SU-DHL-6 (cell line): Measurements from ENCODE around the gene SLC22A4.

Experiments used
- H2AFZ ChIP-seq: fragments of 200-600 bp; sonication (generic); 2 replicates; pipeline ENCODE4 v1.6.1; 2014; ENCODE audit warnings: low read depth, mild to moderate bottlenecking, moderate library complexity, mixed read lengths, antibody characterized with exemption, low read length; ENCODE audit not compliant: severe bottlenecking
- H3F3A ChIP-seq: fragments of 200-600 bp; shearing (Covaris generic); 2 replicates; pipeline ENCODE4 v1.6.0; 2016; ENCODE audit warnings: antibody characterized with exemption, mild to moderate bottlenecking; ENCODE audit not compliant: insufficient read depth
- H3K27ac ChIP-seq: fragments of 200-600 bp; sonication (generic); 2 replicates; pipeline ENCODE4 v1.5.1; 2016; ENCODE audit warnings: low read depth, mild to moderate bottlenecking, low read length, moderate library complexity, mixed read lengths
- H3K27me3 ChIP-seq: fragments of 200-600 bp; sonication (generic), shearing (Covaris generic); 2 replicates; pipeline ENCODE4 v1.6.0; 2014; ENCODE audit warnings: mild to moderate bottlenecking, low read length
- H3K36me3 ChIP-seq: fragments of 200-600 bp; sonication (generic); 2 replicates; pipeline ENCODE4 v1.6.1; 2014; ENCODE audit warnings: mild to moderate bottlenecking, low read length, mixed read lengths
- H3K4me2 ChIP-seq: fragments of 300-600, 200-600 bp; shearing (Covaris generic), sonication (generic); 2 replicates; pipeline ENCODE4 v1.6.0; 2014; ENCODE audit warnings: low read length, low read depth, mild to moderate bottlenecking; ENCODE audit not compliant: poor library complexity, severe bottlenecking
- H3K4me3 ChIP-seq: fragments of 200-600 bp; sonication (generic); 2 replicates; pipeline ENCODE4 v1.5.1; 2014; ENCODE audit warnings: antibody characterized with exemption, low read length, mild to moderate bottlenecking, mixed read lengths; ENCODE audit not compliant: insufficient read depth, poor library complexity, severe bottlenecking
- H3K79me2 ChIP-seq: fragments of 200-600 bp; sonication (generic); 2 replicates; pipeline ENCODE4 v1.6.1; 2014; ENCODE audit warnings: mild to moderate bottlenecking, low read length, moderate library complexity; ENCODE audit not compliant: insufficient read depth
- H3K9ac ChIP-seq: fragments of 200-600 bp; sonication (generic); 2 replicates; pipeline ENCODE4 v1.7.0; 2014; ENCODE audit warnings: mild to moderate bottlenecking, low read length
- H3K9me2 ChIP-seq: fragments of 200-600 bp; sonication (generic); replicated peaks from 2 replicates; pipeline ENCODE4 v1.6.1; 2014; ENCODE audit warnings: low read length; ENCODE audit not compliant: insufficient read depth
- H3K9me3 ChIP-seq: fragments of 200-600 bp; sonication (generic); 2 replicates; pipeline ENCODE4 v1.6.1; 2014; ENCODE audit warnings: low read length, mixed read lengths; ENCODE audit not compliant: insufficient read depth
- H4K20me1 ChIP-seq: fragments of 200-600 bp; sonication (generic); 2 replicates; pipeline ENCODE4 v1.6.1; 2014; ENCODE audit warnings: low read depth, mild to moderate bottlenecking, antibody characterized with exemption, low read length, moderate library complexity, mixed read lengths
- EZH2phosphoT487 ChIP-seq: fragments of 200-600 bp; sonication (generic), shearing (Covaris generic); conservative IDR thresholded peaks from 2 replicates; pipeline ENCODE4 v1.6.1; 2018; ENCODE audit warnings: mild to moderate bottlenecking, antibody characterized with exemption, low read length, moderate library complexity, mixed read lengths
- TF ChIP-seq, protein P1 (sequence below): fragments of 200-600 bp; sonication (generic); IDR thresholded peaks from one replicate; pipeline ENCODE4 v1.5.1; 2017; ENCODE audit warnings: antibody characterized with exemption, mild to moderate bottlenecking, low read length, moderate library complexity; ENCODE audit not compliant: insufficient read depth, poor library complexity, severe bottlenecking

The SLC22A4 gene

DNA sequence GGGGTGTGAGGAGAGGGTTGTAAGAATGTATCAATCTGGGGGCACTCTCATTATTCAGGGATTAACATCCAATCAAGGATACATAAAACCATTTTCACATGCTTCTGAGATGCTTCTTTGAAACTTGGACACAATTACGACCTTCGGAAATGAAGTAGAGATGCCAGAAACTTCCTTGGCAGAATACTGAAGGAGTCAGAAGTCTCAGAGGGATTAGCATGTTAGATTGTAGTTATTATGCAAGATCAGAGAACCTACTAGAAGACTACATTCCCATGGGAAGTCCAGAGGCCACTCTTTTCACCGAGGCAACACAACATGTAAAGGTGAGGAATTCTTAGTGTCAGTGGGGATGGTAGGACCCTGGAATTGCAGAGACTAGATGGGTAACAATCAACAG, 5.1 kb upstream of the SLC22A4 start:
- TF ChIP-seq EZH2phosphoT487: no peak

DNA sequence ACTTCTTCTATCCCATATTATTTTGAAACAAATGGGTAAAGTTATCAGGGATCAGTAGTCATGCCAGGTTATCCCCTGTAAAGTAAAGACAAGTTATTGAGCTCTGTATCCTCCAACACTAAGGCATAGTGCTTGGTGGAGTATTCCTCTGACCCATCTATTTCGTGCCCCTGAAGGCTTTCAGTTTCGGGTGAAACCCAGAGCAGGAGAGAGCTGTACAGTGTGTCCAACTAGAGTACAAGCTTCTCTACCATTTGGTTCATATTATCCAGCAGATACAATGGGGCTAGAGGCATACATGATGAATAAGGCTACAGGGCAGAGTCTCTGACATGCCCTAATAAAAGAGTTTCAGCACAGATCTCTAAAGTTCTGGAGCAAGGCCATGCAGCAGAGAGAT, 3.2 kb upstream of the SLC22A4 start:
- Histone ChIP-seq H3K27me3 (no peaks in the 10 kb centered on the region), H3K4me3 (no peak overlapping the region), H2AFZ (no peak overlapping the region), H3K36me3 (no peaks in the 10 kb centered on the region), H3K79me2 (no peaks in the 10 kb centered on the region), H3K4me2 (no peak overlapping the region), H3K9me2 (no peaks in the 10 kb centered on the region), H3K9me3 (no peaks in the 10 kb centered on the region), H4K20me1 (no peaks in the 10 kb centered on the region), H3F3A (no peaks in the 10 kb centered on the region), H3K27ac (no peak overlapping the region), H3K9ac (no peak overlapping the region)
- TF ChIP-seq EZH2phosphoT487: no peak
- TF ChIP-seq, protein P1, sequence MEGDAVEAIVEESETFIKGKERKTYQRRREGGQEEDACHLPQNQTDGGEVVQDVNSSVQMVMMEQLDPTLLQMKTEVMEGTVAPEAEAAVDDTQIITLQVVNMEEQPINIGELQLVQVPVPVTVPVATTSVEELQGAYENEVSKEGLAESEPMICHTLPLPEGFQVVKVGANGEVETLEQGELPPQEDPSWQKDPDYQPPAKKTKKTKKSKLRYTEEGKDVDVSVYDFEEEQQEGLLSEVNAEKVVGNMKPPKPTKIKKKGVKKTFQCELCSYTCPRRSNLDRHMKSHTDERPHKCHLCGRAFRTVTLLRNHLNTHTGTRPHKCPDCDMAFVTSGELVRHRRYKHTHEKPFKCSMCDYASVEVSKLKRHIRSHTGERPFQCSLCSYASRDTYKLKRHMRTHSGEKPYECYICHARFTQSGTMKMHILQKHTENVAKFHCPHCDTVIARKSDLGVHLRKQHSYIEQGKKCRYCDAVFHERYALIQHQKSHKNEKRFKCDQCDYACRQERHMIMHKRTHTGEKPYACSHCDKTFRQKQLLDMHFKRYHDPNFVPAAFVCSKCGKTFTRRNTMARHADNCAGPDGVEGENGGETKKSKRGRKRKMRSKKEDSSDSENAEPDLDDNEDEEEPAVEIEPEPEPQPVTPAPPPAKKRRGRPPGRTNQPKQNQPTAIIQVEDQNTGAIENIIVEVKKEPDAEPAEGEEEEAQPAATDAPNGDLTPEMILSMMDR: no peak

More for the DNA sequence above, 5.1 kb upstream of the SLC22A4 start:
- H2AFZ ChIP-seq: no peak overlapping the region
- H3K27ac ChIP-seq: no peak overlapping the region
- no peaks in the 10 kb centered on the region for H3K27me3 ChIP-seq
- no peaks in the 10 kb centered on the region for H3K79me2 ChIP-seq
- no peak overlapping the region for H3K4me2 ChIP-seq
- no peaks in the 10 kb centered on the region for H3K9me2 ChIP-seq
- no peaks in the 10 kb centered on the region for H4K20me1 ChIP-seq
- H3F3A ChIP-seq: no peaks in the 10 kb centered on the region
- H3K36me3 ChIP-seq: no peaks in the 10 kb centered on the region
- no peaks in the 10 kb centered on the region for H3K9me3 ChIP-seq
- H3K9ac ChIP-seq: no peak overlapping the region
- H3K4me3 ChIP-seq: no peak overlapping the region

DNA sequence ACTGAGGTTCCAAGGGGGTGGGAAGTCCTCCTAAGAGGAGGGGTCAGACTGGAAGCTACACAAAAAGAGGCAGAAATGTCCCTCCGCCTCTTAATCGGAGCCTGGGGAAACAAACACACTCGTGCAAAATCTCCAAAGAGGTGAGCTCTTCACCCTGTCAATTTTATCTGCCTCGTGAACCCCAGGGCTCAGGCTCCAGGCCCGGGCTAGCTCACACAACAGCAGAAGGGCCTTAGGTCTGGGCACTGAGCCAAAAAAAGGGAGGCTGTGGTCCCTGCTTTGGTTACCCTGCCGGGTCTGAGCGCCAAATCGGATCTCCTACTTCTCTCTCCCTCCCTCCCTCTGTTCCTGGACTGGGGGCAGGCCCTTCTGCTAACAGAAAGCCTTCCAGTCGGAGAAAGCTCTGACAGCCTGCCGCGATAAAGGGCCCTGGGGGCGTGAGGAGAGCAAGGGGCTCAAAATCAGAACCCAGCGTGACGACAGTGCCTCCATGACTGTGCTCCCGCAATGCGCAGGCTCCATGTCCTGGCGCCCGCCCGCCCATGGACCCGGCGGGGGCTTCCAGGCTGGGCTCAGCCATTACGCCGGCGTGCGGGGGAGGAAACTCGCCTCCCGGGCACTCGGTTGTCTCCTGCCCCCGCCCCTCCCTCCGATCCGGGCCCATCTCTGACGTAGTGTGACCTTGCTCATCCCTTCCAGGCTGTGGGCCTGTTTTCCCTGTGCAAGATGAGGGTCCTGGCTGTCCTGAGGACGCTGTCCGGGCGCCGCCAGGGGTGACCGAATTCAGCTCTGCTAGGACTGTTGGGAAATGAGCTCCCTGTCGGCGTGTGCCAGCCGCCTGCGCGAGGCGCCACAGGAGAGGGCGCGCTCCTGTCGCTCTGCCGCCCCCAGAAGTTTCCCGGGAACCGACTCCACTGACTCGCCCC, 865 bp upstream of the SLC22A4 start:
- Histone ChIP-seq H3K36me3 (no peaks in the 10 kb centered on the region), H3K79me2 (no peaks in the 10 kb centered on the region), H3F3A (no peaks in the 10 kb centered on the region), H2AFZ (peak overlapping the region; percentile 88), H3K9ac (peak overlapping the region; percentile 55), H3K4me3 (peak overlapping the region; percentile 46), H3K4me2 (peak overlapping the region; percentile 69), H4K20me1 (no peaks in the 10 kb centered on the region), H3K27me3 (no peaks in the 10 kb centered on the region), H3K9me2 (no peaks in the 10 kb centered on the region), H3K9me3 (no peaks in the 10 kb centered on the region), H3K27ac (no peak overlapping the region)
- TF ChIP-seq, protein P1: no peak
- TF ChIP-seq EZH2phosphoT487: no peak
